GM12878 (cell line): Measurements from ENCODE around the gene ZNF506. TPM values are rescaled to one million over a fixed set of nuclear protein-coding genes. Genes with fewer than 3 reads are reported as not detected.
"Not testable (repeated sequence)": the region's sequence is repeated elsewhere in the genome, so short reads cannot be mapped to it uniquely, and the experiment has no call there.

ENCODE experiments used
- ATAC-seq: fragments of 200-7000 bp; cut with Tn5 transposase; 3 replicates; pipeline ENCODE4 v1.9.1; 2020; ENCODE audit warnings: mild to moderate bottlenecking, moderate library complexity
- BruUV-seq: library from RNA; stranded (reverse); fragments of 400-500 nt; replicated peaks from 2 replicates; lab custom pipeline; 2021; lab: Mats Ljungman, UMichigan
- CTCF ChIA-PET: fragments of 300-600 bp; sonication (Branson Sonifier 250); formaldehyde crosslinking; extraction: SDS; loops from one replicate; lab custom pipeline; 2021; ENCODE audit warnings: inconsistent platforms; lab: Yijun Ruan, JAX
- POLR2A ChIA-PET: fragments of 350-600 bp; formaldehyde crosslinking; extraction: SDS; loops from one replicate; lab custom pipeline; 2021; ENCODE audit warnings: inconsistent platforms; lab: Charles Lee
- RAD21 ChIA-PET: fragments of 300-600 bp; sonication (Branson Sonifier 250); formaldehyde crosslinking; loops from one replicate; lab custom pipeline; 2023; ENCODE audit warnings: antibody characterized with exemption; ENCODE audit not compliant: unreplicated experiment; lab: Charles Lee
- SMC1A ChIA-PET: fragments of 300-600 bp; sonication (Branson Sonifier 250); formaldehyde crosslinking; loops from one replicate; lab custom pipeline; 2023; ENCODE audit not compliant: unreplicated experiment, uncharacterized antibody; lab: Charles Lee
- DNase-seq: peaks from one replicate; pipeline ENCODE4 v3.0.0-alpha.2; 2011; ENCODE audit warnings: low read depth, low spot score
- FAIRE-seq: peaks from 3 replicates; lab custom pipeline; 2011; peaks lifted over from hg19 to GRCh38; lab: Jason Lieb, UNC
- H2AFZ ChIP-seq: 2 replicates; pipeline ENCODE4 v1.6.0; 2011; ENCODE audit warnings: low read depth, low read length, control low read depth; ENCODE audit not compliant: control insufficient read depth
- H3K27ac ChIP-seq: 2 replicates; pipeline ENCODE4 v1.5.1; 2011; ENCODE audit warnings: control low read depth; ENCODE audit not compliant: control insufficient read depth, insufficient read depth
- H3K27me3 ChIP-seq, 2 experiments: replicated peaks in 1 of 2; 2 replicates each; pipeline versions ENCODE4 v1.6.0 to v1.6.1; 2011; ENCODE audit warnings: low read length in 1 of 2; ENCODE audit not compliant: control insufficient read depth in 2 of 2, insufficient read depth in 2 of 2
- H3K36me3 ChIP-seq, 2 experiments: 2 replicates each; pipeline ENCODE4 v1.5.1; 2011; ENCODE audit warnings: low read length in 1 of 2; ENCODE audit not compliant: control insufficient read depth in 2 of 2, insufficient read depth in 2 of 2
- H3K4me1 ChIP-seq: 2 replicates; pipeline ENCODE4 v1.6.1; 2011; ENCODE audit warnings: mild to moderate bottlenecking, low read length, moderate library complexity, mixed read lengths; ENCODE audit not compliant: control insufficient read depth, insufficient read depth
- H3K4me2 ChIP-seq: 2 replicates; pipeline ENCODE4 v1.6.0; 2011; ENCODE audit warnings: control low read depth; ENCODE audit not compliant: control insufficient read depth, insufficient read depth
- H3K4me3 ChIP-seq: fragments of 200-600 bp; sonication (generic); 2 replicates; pipeline ENCODE4 v1.5.1; 2016
- H3K79me2 ChIP-seq: 2 replicates; pipeline ENCODE4 v1.6.0; 2011; ENCODE audit warnings: low read length; ENCODE audit not compliant: control insufficient read depth, insufficient read depth
- H3K9ac ChIP-seq: 2 replicates; pipeline ENCODE4 v1.8.0; 2011; ENCODE audit warnings: low read length, control low read depth, mixed read lengths; ENCODE audit not compliant: control insufficient read depth, insufficient read depth
- H3K9me3 ChIP-seq: replicated peaks from 3 replicates; pipeline ENCODE4 v1.5.1; 2011; ENCODE audit warnings: mild to moderate bottlenecking, low read length; ENCODE audit not compliant: control insufficient read depth, insufficient read depth
- H4K20me1 ChIP-seq: 2 replicates; pipeline ENCODE4 v1.6.0; 2011; ENCODE audit not compliant: control insufficient read depth, insufficient read depth
- ASH2L ChIP-seq: fragments of 300-600, 200-600 bp; sonication (generic); IDR thresholded peaks from 2 replicates; pipeline ENCODE4 v1.6.1; 2017; ENCODE audit warnings: low read depth, mild to moderate bottlenecking, borderline replicate concordance
- CBX5 ChIP-seq: sonication (generic); IDR thresholded peaks from 2 replicates; pipeline ENCODE4 v1.6.1; 2016; ENCODE audit warnings: low read depth, moderate library complexity, mild to moderate bottlenecking, inconsistent platforms
- CHD4 ChIP-seq: fragments of 200-600 bp; sonication (generic); IDR thresholded peaks from 2 replicates; pipeline ENCODE4 v1.6.1; 2016; ENCODE audit warnings: mild to moderate bottlenecking
- FOXM1 ChIP-seq: IDR thresholded peaks from 2 replicates; pipeline ENCODE4 v1.6.1; 2012; ENCODE audit warnings: low read depth, mild to moderate bottlenecking, inconsistent platforms, low read length, moderate library complexity
- NRF1 ChIP-seq: conservative IDR thresholded peaks from 2 replicates; pipeline ENCODE4 v1.6.1; 2011; ENCODE audit warnings: mild to moderate bottlenecking, low read depth, low read length, improper control_type of control experiment
- PML ChIP-seq: IDR thresholded peaks from 2 replicates; pipeline ENCODE4 v1.6.1; 2012; ENCODE audit warnings: low read length, inconsistent platforms
- WGBS: methylation state at CpG from one replicate; pipeline ENCODE4 v1.1.6; 2016; ENCODE audit warnings: low lambda C conversion rate; ENCODE audit not compliant: insufficient replicate concordance, insufficient coverage; ENCODE audit errors: missing lambda C conversion rate; 5-methylcytosine and 5-hydroxymethylcytosine counted together
- in situ Hi-C: fragments of 300-500 bp; cut with MboI; formaldehyde crosslinking; loops from 9 replicates; pipeline ENCODE4 v1.14.3; 2018; ENCODE audit warnings: mixed read lengths
- intact Hi-C: fragments of 100-400 bp; cut with micrococcal nuclease; formaldehyde crosslinking; loops from one replicate; pipeline ENCODE4 v1.14.2; 2022; ENCODE audit not compliant: unreplicated experiment
- polyA plus RNA-seq, 11 experiments: library from polyadenylated mRNA; depleted of rRNA in 4 of 11; unstranded in 6 of 11; stranded (reverse) in 5 of 11; fragments of >200 nt; fragmentation: Nextera tagmentation in 4 of 11; fragmentation: Illumina TruSeq in 1 of 11; extraction: Ambion mirVana in 4 of 11; extraction: Trizol in 1 of 11; gene quantifications; 1 replicate in 1 of 11; 2 replicates in 10 of 11; pipeline versions ENCODE4 v1.2.1 to v1.2.3, GENCODE V29; 2011 to 2016; ENCODE audit warnings: inconsistent platforms in 2 of 11, missing spikeins in 2 of 11, low read depth in 1 of 11
- total RNA-seq, 4 experiments: library from RNA; depleted of rRNA in 3 of 4; stranded (reverse); fragments of >200 nt in 3 of 4; fragmentation: Illumina TruSeq in 1 of 4; extraction: Trizol in 1 of 4; gene quantifications; 2 replicates each; pipeline versions ENCODE4 v1.2.1 to v1.2.3, GENCODE V29; 2013 to 2021
- TF ChIP-seq, protein P1 (sequence below): fragments of 450-650 bp; IDR thresholded peaks from 2 replicates; pipeline ENCODE4 v1.6.1; 2018; ENCODE audit warnings: mild to moderate bottlenecking, low read depth, moderate library complexity; ENCODE audit not compliant: partially characterized antibody
- TF ChIP-seq, protein P2 (sequence below): IDR thresholded peaks from 2 replicates; pipeline ENCODE4 v1.6.1; 2011; ENCODE audit warnings: low read depth, low read length, improper control_type of control experiment, borderline replicate concordance

The ZNF506 gene
- total and polyA plus RNA-seq, 10 of the 15 experiments (the other 5 are each of a cell fraction or from before 2014, with no cell fraction given), result 3.5 to 12.0 (median 7.9) TPM

DNA sequence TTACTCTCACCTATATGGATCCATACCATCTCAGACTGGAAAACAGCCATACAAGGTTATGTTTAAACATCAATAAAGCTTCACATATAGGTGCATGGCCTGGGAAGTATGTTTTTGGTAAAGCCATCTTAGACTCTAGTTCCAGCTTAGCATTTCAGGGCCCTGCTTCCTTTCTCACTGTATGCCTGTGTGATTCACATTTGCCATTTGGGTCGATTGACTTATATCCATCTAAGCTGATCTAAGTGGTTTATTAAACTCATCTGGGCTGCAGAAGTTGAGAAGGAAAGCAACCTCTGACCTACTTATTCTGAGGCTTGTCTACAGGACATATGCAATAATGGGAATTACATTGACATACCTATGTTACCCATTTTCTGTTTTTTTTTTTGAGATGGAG, 33.5 kb downstream of the ZNF506 start:
- ChIA-PET RAD21 (no interaction called here), CTCF (no interaction called here), SMC1A (interaction anchor here (0.7 kb wide), 1 partner anchor 31 kb away, joined by 3 read pairs; no protein-coding TSS in a partner anchor), POLR2A (no interaction called here)
- 100% methylated on average over 1 of the region's 1 CpG for WGBS
- Histone ChIP-seq H3K36me3 (peaks cover 2 to 19% of the 10 kb centered on the region in 2 experiments), H3K9me3 (peaks cover 34% of the 10 kb centered on the region), H3K9ac (no peak overlapping the region), H3K79me2 (no peaks in the 10 kb centered on the region), H4K20me1 (no peaks in the 10 kb centered on the region), H3K27ac (no peak overlapping the region), H3K4me1 (no peaks in the 10 kb centered on the region), H3K4me3 (no peak overlapping the region), H3K27me3 (no peaks in the 10 kb centered on the region), H3K4me2 (no peak overlapping the region), H2AFZ (no peak overlapping the region)
- ATAC-seq (no peak), DNase-seq (no peak), FAIRE-seq (no peak)
- no TSS peak for BruUV-seq
- TF ChIP-seq FOXM1 (no peak), ASH2L (no peak), PML (no peak), CBX5 (no peak), CHD4 (no peak), NRF1 (no peak)
- TF ChIP-seq, protein P1, sequence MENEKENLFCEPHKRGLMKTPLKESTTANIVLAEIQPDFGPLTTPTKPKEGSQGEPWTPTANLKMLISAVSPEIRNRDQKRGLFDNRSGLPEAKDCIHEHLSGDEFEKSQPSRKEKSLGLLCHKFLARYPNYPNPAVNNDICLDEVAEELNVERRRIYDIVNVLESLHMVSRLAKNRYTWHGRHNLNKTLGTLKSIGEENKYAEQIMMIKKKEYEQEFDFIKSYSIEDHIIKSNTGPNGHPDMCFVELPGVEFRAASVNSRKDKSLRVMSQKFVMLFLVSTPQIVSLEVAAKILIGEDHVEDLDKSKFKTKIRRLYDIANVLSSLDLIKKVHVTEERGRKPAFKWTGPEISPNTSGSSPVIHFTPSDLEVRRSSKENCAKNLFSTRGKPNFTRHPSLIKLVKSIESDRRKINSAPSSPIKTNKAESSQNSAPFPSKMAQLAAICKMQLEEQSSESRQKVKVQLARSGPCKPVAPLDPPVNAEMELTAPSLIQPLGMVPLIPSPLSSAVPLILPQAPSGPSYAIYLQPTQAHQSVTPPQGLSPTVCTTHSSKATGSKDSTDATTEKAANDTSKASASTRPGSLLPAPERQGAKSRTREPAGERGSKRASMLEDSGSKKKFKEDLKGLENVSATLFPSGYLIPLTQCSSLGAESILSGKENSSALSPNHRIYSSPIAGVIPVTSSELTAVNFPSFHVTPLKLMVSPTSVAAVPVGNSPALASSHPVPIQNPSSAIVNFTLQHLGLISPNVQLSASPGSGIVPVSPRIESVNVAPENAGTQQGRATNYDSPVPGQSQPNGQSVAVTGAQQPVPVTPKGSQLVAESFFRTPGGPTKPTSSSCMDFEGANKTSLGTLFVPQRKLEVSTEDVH, result no peak
- TF ChIP-seq, protein P2, sequence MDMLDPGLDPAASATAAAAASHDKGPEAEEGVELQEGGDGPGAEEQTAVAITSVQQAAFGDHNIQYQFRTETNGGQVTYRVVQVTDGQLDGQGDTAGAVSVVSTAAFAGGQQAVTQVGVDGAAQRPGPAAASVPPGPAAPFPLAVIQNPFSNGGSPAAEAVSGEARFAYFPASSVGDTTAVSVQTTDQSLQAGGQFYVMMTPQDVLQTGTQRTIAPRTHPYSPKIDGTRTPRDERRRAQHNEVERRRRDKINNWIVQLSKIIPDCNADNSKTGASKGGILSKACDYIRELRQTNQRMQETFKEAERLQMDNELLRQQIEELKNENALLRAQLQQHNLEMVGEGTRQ, result no peak
- in situ Hi-C loops, result no loop called here
- intact Hi-C loops, result no loop called here

DNA sequence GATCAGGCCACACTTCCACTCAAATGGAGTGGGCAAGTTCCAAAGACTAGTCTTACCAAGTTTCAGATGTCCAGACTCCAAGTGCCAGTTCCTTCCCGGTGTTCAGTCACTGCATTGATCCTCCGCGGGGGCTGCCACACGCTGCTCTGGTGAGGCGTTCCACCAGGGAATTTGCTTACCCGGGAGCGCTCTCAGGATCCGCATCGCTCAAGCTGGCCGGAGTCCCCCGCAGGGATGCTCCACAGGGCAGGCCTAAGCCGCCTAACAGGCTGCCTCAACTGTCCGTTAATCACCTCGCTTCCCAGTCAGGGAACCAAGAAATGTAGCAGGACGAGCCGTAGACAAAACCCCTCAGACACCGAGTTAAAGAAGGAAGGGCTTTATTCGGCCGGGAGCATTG, 36.1 kb downstream of the ZNF506 start:
- H3K79me2 ChIP-seq, SMC1A ChIA-PET, ATAC-seq, H3K9ac ChIP-seq, H3K27me3 ChIP-seq, FAIRE-seq, DNase-seq, H4K20me1 ChIP-seq, H3K27ac ChIP-seq, BruUV-seq, H3K4me3 ChIP-seq, H3K36me3 ChIP-seq, H3K4me1 ChIP-seq, intact Hi-C loops, POLR2A ChIA-PET, H3K4me2 ChIP-seq, H2AFZ ChIP-seq, RAD21 ChIA-PET, CTCF ChIA-PET, in situ Hi-C loops: not testable (repeated sequence)
- H3K9me3 ChIP-seq, result peaks cover 33% of the 10 kb centered on the region
- 99% methylated on average over 19 of the region's 19 CpGs for WGBS
